HCT116 (cell line): Measurements from ENCODE around the gene ALDOC. TPM values are rescaled to one million over a fixed set of nuclear protein-coding genes. Genes with fewer than 3 reads are reported as not detected.

Source experiments
- ATAC-seq: fragments of 200-7000 bp; cut with Tn5 transposase; 2 replicates; pipeline ENCODE4 v1.9.1; 2020; ENCODE audit warnings: mild to moderate bottlenecking, moderate library complexity
- BruUV-seq: library from RNA; stranded (reverse); fragments of 400-500 nt; replicated peaks from 2 replicates; lab custom pipeline; 2021; lab: Mats Ljungman, UMichigan
- CTCF ChIA-PET: fragments of 300-600 bp; sonication (Branson Sonifier 250); formaldehyde crosslinking; loops from one replicate; lab custom pipeline; 2021; ENCODE audit warnings: antibody characterized with exemption; lab: Charles Lee
- POLR2A ChIA-PET: fragments of 300-600, 350-600 bp; sonication (Branson Sonifier 250); formaldehyde crosslinking; loops from one replicate; lab custom pipeline; 2021; ENCODE audit warnings: antibody characterized with exemption; lab: Charles Lee
- RAD21 ChIA-PET, 2 experiments: fragments of 300-600 bp; sonication (Branson Sonifier 250); formaldehyde crosslinking; loops; one replicate each; lab custom pipeline; 2023; ENCODE audit warnings: low total read pairs in 2 of 2; ENCODE audit not compliant: uncharacterized antibody in 2 of 2, unreplicated experiment in 2 of 2, low non-redundant PET in 1 of 2; lab: Charles Lee
- DNase-seq: peaks from one replicate; pipeline ENCODE4 v3.0.0-alpha.2; 2010; ENCODE audit warnings: low read depth, low spot score
- H2AFZ ChIP-seq: fragments of 200-600 bp; shearing (Covaris generic), sonication (generic); 2 replicates; pipeline ENCODE4 v1.6.1; 2017; ENCODE audit warnings: low read depth, mixed run types, mixed read lengths, antibody characterized with exemption, low read length; ENCODE audit not compliant: poor library complexity, severe bottlenecking
- H3K27ac ChIP-seq: 2 replicates; pipeline ENCODE4 v1.5.1; 2012; ENCODE audit warnings: low read depth, low read length
- H3K27me3 ChIP-seq: fragments of 200-600 bp; sonication (generic); 2 replicates; pipeline ENCODE4 v1.6.1; 2016; ENCODE audit warnings: mixed run types, low read length, mixed read lengths; ENCODE audit not compliant: insufficient read depth
- H3K36me3 ChIP-seq, 2 experiments: fragments of 200-500 bp in 1 of 2; fragments of 200-600 bp in 1 of 2; sonication (Bioruptor generic) in 1 of 2; sonication (generic) in 1 of 2; 2 replicates each; pipeline versions ENCODE4 v1.5.1 to v1.6.1; 2014 to 2016; ENCODE audit warnings: low read length in 2 of 2, inconsistent platforms in 1 of 2, mixed read lengths in 1 of 2, mixed run types in 1 of 2; ENCODE audit not compliant: insufficient read depth in 2 of 2, control insufficient read depth in 1 of 2
- H3K4me1 ChIP-seq, 2 experiments: fragments of 200-600 bp in 1 of 2; sonication (generic) in 1 of 2; 2 replicates each; pipeline versions ENCODE4 v1.5.1 to v1.6.1; 2012 to 2017; ENCODE audit warnings: low read length in 2 of 2, inconsistent platforms in 1 of 2, mild to moderate bottlenecking in 1 of 2, mixed read lengths in 1 of 2, mixed run types in 1 of 2, moderate library complexity in 1 of 2; ENCODE audit not compliant: insufficient read depth in 2 of 2, control insufficient read depth in 1 of 2
- H3K4me2 ChIP-seq: fragments of 200-600 bp; sonication (generic); 2 replicates; pipeline ENCODE4 v1.6.1; 2017; ENCODE audit warnings: mixed run types, low read length, mixed read lengths
- H3K4me3 ChIP-seq, 2 experiments: fragments of 200-600 bp in 1 of 2; sonication (generic) in 1 of 2; replicated peaks in 1 of 2; 2 replicates each; pipeline ENCODE4 v1.5.1; 2011 to 2016; ENCODE audit warnings: low read length in 2 of 2, control low read depth in 1 of 2, low read depth in 1 of 2, mild to moderate bottlenecking in 1 of 2, mixed read lengths in 1 of 2, mixed run types in 1 of 2
- H3K79me2 ChIP-seq: fragments of 200-600 bp; sonication (generic); 2 replicates; pipeline ENCODE4 v1.6.1; 2017; ENCODE audit warnings: mild to moderate bottlenecking, mixed run types, low read length, moderate library complexity, mixed read lengths; ENCODE audit not compliant: insufficient read depth
- H3K9ac ChIP-seq: fragments of 200-600 bp; sonication (generic); 2 replicates; pipeline ENCODE4 v1.6.1; 2016; ENCODE audit warnings: low read length, mixed read lengths
- H3K9me2 ChIP-seq: fragments of 200-600 bp; sonication (generic), shearing (Covaris generic); 2 replicates; pipeline ENCODE4 v1.6.1; 2017; ENCODE audit warnings: mixed run types, mild to moderate bottlenecking, moderate library complexity; ENCODE audit not compliant: insufficient read depth
- H3K9me3 ChIP-seq, 2 experiments: fragments of 200-500 bp in 1 of 2; fragments of 200-600 bp in 1 of 2; sonication (Bioruptor generic) in 1 of 2; sonication (generic) in 1 of 2; 2 replicates each; pipeline ENCODE4 v1.6.1; 2014 to 2017; ENCODE audit warnings: low read length in 2 of 2, mixed read lengths in 2 of 2, inconsistent platforms in 1 of 2, low read depth in 1 of 2, mild to moderate bottlenecking in 1 of 2, mixed run types in 1 of 2, moderate library complexity in 1 of 2; ENCODE audit not compliant: control insufficient read depth in 1 of 2, insufficient read depth in 1 of 2
- H4K20me1 ChIP-seq: fragments of 200-600 bp; sonication (generic), shearing (Covaris generic); 2 replicates; pipeline ENCODE4 v1.6.1; 2017; ENCODE audit warnings: mixed run types, mild to moderate bottlenecking, moderate library complexity; ENCODE audit not compliant: insufficient read depth
- CBX3 ChIP-seq: IDR thresholded peaks from 2 replicates; pipeline ENCODE4 v1.6.1; 2012; ENCODE audit warnings: low read depth
- CEBPB ChIP-seq: IDR thresholded peaks from 2 replicates; pipeline ENCODE4 v1.6.1; 2012; ENCODE audit warnings: low read depth
- EGR1 ChIP-seq: IDR thresholded peaks from 2 replicates; pipeline ENCODE4 v1.6.1; 2012; ENCODE audit warnings: low read depth
- EZH2 ChIP-seq: fragments of 200-600 bp; sonication (generic); IDR thresholded peaks from 2 replicates; pipeline ENCODE4 v1.6.1; 2017; ENCODE audit warnings: antibody characterized with exemption, mixed run types
- EZH2phosphoT487 ChIP-seq: fragments of 200-600 bp; IDR thresholded peaks from 2 replicates; pipeline ENCODE4 v1.6.1; 2018; ENCODE audit warnings: antibody characterized with exemption, borderline replicate concordance
- FOSL1 ChIP-seq: IDR thresholded peaks from 2 replicates; pipeline ENCODE4 v1.6.1; 2012; ENCODE audit warnings: low read depth
- JUND ChIP-seq: IDR thresholded peaks from 2 replicates; pipeline ENCODE4 v1.6.1; 2012
- POLR2A ChIP-seq: IDR thresholded peaks from 2 replicates; pipeline ENCODE4 v1.7.0; 2011; ENCODE audit warnings: borderline replicate concordance; ENCODE audit not compliant: insufficient read depth, insufficient read length; ENCODE audit errors: extremely low read depth
- POLR2AphosphoS5 ChIP-seq: IDR thresholded peaks from 2 replicates; pipeline ENCODE4 v1.6.1; 2011; ENCODE audit warnings: mild to moderate bottlenecking, low read depth, low read length, moderate library complexity
- SP1 ChIP-seq: IDR thresholded peaks from 2 replicates; pipeline ENCODE4 v1.6.1; 2012; ENCODE audit warnings: low read depth
- TCF7L2 ChIP-seq: IDR thresholded peaks from 2 replicates; pipeline ENCODE4 v1.7.0; 2011; ENCODE audit warnings: borderline replicate concordance, inconsistent platforms; ENCODE audit not compliant: insufficient read depth, insufficient read length; ENCODE audit errors: extremely low read depth
- YY1 ChIP-seq: IDR thresholded peaks from 2 replicates; pipeline ENCODE4 v1.6.1; 2011; ENCODE audit warnings: low read length, low read depth, moderate library complexity, mild to moderate bottlenecking; ENCODE audit not compliant: insufficient replicate concordance; ENCODE audit errors: extremely low read depth
- ZNF274 ChIP-seq: fragments of 200-500 bp; sonication (Bioruptor generic); IDR thresholded peaks from 2 replicates; pipeline ENCODE4 v1.6.1; 2014; ENCODE audit warnings: mild to moderate bottlenecking, low read depth, low read length, inconsistent platforms
- intact Hi-C: fragments of 100-400 bp; cut with micrococcal nuclease; formaldehyde crosslinking; loops from 2 replicates; pipeline ENCODE4 v1.10.0; 2022
- total RNA-seq: library from RNA; stranded (reverse); gene quantifications from one replicate; pipeline ENCODE4 v1.2.1, GENCODE V29; 2021; ENCODE audit not compliant: unreplicated experiment
- TF ChIP-seq, protein P1 (sequence below), 3 experiments: fragments of 200-600 bp in 1 of 3; sonication (generic) in 1 of 3; IDR thresholded peaks in 2 of 3; conservative IDR thresholded peaks in 1 of 3; 2 replicates each; pipeline ENCODE4 v1.5.1; 2012 to 2017; ENCODE audit warnings: low read depth in 2 of 3, low read length in 2 of 3, antibody characterized with exemption in 1 of 3, borderline replicate concordance in 1 of 3, control low read depth in 1 of 3, mild to moderate bottlenecking in 1 of 3, mixed read lengths in 1 of 3, mixed run types in 1 of 3, moderate library complexity in 1 of 3; ENCODE audit not compliant: insufficient read depth in 1 of 3
- TF ChIP-seq, protein P2 (sequence below): IDR thresholded peaks from 2 replicates; pipeline ENCODE4 v1.6.1; 2012

The ALDOC gene
- total RNA-seq, 1 experiment from 2014 or later, result 82.8 TPM

DNA sequence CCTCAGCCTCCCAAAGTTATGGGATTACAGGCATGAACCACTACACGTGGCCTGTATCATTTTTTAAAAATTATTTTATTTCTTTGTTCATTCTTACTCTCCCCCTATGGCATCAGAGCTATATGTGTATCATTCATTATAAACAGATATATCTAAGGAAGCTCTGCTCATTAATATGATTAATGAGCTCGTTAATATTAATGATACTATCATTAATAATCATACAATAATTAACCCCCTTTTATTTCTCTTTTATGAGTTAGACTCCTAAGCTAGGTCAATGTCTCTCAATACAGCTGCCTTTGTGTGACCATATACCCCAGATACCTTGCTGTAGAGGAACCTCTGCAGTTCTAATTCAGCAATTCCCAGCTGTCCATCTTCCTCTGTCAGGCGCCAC is 41.8 kb upstream of the ALDOC start:
- no peaks in the 10 kb centered on the region for H3K9me3 ChIP-seq
- TF ChIP-seq EGR1 (no peak), CBX3 (no peak), POLR2A (no peak), ZNF274 (no peak), FOSL1 (no peak), TCF7L2 (no peak), EZH2 (no peak), EZH2phosphoT487 (no peak), POLR2AphosphoS5 (no peak), YY1 (no peak), SP1 (no peak), CEBPB (no peak), JUND (no peak)
- TF ChIP-seq, protein P1, sequence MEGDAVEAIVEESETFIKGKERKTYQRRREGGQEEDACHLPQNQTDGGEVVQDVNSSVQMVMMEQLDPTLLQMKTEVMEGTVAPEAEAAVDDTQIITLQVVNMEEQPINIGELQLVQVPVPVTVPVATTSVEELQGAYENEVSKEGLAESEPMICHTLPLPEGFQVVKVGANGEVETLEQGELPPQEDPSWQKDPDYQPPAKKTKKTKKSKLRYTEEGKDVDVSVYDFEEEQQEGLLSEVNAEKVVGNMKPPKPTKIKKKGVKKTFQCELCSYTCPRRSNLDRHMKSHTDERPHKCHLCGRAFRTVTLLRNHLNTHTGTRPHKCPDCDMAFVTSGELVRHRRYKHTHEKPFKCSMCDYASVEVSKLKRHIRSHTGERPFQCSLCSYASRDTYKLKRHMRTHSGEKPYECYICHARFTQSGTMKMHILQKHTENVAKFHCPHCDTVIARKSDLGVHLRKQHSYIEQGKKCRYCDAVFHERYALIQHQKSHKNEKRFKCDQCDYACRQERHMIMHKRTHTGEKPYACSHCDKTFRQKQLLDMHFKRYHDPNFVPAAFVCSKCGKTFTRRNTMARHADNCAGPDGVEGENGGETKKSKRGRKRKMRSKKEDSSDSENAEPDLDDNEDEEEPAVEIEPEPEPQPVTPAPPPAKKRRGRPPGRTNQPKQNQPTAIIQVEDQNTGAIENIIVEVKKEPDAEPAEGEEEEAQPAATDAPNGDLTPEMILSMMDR (IDR thresholded peaks at IDR 0.05 in 2 of 3, conservative IDR thresholded peaks at IDR 0.05 in 1 of 3; ENCODE audit: borderline replicate concordance in 1 of 3, insufficient read depth in 1 of 3, low read depth in 2 of 3, low read length in 2 of 3), result no peak
- TF ChIP-seq, protein P2, sequence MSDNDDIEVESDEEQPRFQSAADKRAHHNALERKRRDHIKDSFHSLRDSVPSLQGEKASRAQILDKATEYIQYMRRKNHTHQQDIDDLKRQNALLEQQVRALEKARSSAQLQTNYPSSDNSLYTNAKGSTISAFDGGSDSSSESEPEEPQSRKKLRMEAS, result no peak
- no peaks in the 10 kb centered on the region for H3K4me1 ChIP-seq
- H2AFZ ChIP-seq, result no peak overlapping the region
- no peaks in the 10 kb centered on the region for H3K27me3 ChIP-seq
- no peaks in the 10 kb centered on the region for H4K20me1 ChIP-seq
- no peak overlapping the region for H3K4me3 ChIP-seq
- intact Hi-C loops, result no loop called here
- no peaks in the 10 kb centered on the region for H3K9me2 ChIP-seq
- H3K79me2 ChIP-seq, result no peaks in the 10 kb centered on the region
- peaks cover 78 to 86% of the 10 kb centered on the region in 2 experiments for H3K36me3 ChIP-seq
- no peak overlapping the region for H3K4me2 ChIP-seq
- H3K27ac ChIP-seq, result no peak overlapping the region
- no TSS peak for BruUV-seq
- ChIA-PET CTCF (interaction anchor here (1.0 kb wide), 1 partner anchor 9 kb away, joined by 3 read pairs; no protein-coding TSS in a partner anchor), RAD21 (no interaction called here), POLR2A (interaction anchor here (1.3 kb wide), 1 partner anchor 9 kb away, joined by 4 read pairs; no protein-coding TSS in a partner anchor)
- DNase-seq (no peak), ATAC-seq (no peak)
- no peak overlapping the region for H3K9ac ChIP-seq
